ENCODE measurements around the gene CCDC81. TPM values are rescaled to one million over a fixed set of nuclear protein-coding genes. Genes with fewer than 3 reads are reported as not detected.
"Not testable (repeated sequence)": the region's sequence is repeated elsewhere in the genome, so short reads cannot be mapped to it uniquely, and the experiment has no call there.

The CCDC81 gene
- total RNA-seq, 1 donor, result 0.21 TPM

DNA sequence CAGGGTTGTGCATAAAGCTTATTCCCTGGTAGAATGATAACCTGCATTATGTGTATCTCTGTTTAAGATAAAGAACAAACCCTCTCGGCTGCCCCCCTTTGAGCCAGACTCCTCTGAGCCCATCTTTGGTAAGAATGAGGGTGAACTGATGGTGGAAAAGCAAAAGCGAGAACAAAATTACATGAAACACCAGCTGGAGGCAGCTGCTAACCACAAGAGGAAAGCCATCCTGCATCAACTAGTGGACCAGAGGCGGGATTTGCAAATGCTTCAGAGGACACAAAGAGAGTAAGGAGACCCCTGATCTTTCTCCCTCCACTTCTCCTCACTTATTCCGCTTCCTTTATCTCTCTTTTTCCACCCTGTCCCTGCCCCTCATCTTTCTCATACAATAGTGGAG lies 40.3 kb downstream of the CCDC81 start:
- no peak overlapping the region for H3K4me3 ChIP-seq (ENCODE audit: low read length)
- H3K27me3 ChIP-seq (ENCODE audit: insufficient read depth, low read length), result no peaks in the 10 kb centered on the region
- no peaks in the 10 kb centered on the region for H3K9me3 ChIP-seq (ENCODE audit: low read depth, low read length)

DNA sequence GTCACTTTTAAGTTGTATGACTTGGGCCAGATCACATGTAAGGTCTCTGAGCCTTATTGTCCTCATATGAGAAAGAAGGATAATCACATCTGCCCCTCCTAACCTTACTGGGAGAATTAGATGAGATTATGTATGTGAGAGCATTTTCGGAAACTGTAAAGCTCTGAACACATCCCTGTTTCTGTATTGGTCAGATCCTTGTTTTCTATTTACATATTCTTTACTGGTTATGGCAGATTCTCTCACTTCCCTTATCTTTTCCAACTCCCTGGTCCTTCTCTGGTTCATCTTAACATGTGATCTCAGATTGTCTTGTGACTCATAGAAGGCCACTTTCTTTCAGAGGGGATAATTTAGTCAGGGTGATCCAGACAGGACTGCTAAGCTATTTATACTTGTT lies 41.8 kb downstream of the CCDC81 start:
- Histone ChIP-seq H3K9me3 (ENCODE audit: low read depth, low read length) (no peaks in the 10 kb centered on the region), H3K4me3 (ENCODE audit: low read length) (no peak overlapping the region), H3K27me3 (ENCODE audit: insufficient read depth, low read length) (no peaks in the 10 kb centered on the region), H3K4me1 (ENCODE audit: insufficient read depth, low read length) (peaks cover 4% of the 10 kb centered on the region)

More for the DNA sequence above, 40.3 kb downstream of the CCDC81 start:
- H3K4me1 ChIP-seq (ENCODE audit: insufficient read depth, low read length), result peaks cover 4% of the 10 kb centered on the region

DNA sequence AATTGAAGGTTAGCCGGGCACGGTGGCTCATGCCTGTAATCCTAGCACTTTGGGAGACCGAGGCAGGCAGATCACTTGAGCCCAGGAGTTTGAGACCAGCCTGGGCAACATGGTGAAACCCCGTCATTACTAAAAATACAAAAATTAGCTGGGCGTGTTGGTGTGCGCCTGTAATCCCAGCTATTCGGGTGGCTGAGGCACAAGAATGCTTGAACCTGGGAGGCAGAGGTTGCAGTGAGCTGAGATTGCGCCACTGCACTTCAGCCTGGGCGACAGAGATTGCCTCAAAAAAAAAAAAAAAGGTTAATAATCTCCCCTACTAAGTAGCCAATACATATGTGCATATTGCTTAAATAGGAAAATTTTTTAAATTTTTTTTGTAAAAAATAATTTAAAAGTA lies 42.3 kb downstream of the CCDC81 start:
- H3K27me3 ChIP-seq (ENCODE audit: insufficient read depth, low read length); H3K4me3 ChIP-seq (ENCODE audit: low read length); H3K9me3 ChIP-seq (ENCODE audit: low read depth, low read length); H3K4me1 ChIP-seq (ENCODE audit: insufficient read depth, low read length): not testable (repeated sequence)

DNA sequence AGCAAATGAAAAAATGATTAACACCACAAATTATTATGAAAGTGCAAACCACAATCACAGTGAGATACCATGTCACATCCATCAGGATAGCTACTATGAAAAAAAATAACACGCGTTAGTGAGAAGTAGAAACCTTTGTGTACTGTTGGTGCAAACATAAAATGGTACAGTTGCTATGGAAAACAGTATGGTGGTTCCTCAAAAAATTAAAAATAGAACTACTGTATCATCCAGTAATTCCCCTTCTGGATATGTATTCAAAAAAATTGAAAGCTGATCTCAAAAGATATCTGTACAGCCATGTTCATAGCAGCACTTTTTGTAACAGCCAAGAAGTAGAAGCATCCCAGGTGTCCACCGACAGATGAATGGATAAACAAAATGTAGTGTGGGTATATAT lies 43.4 kb downstream of the CCDC81 start:
- Histone ChIP-seq H3K27me3 (ENCODE audit: insufficient read depth, low read length) (no peaks in the 10 kb centered on the region), H3K9me3 (ENCODE audit: low read depth, low read length) (no peaks in the 10 kb centered on the region), H3K4me1 (ENCODE audit: insufficient read depth, low read length) (peaks cover 4% of the 10 kb centered on the region), H3K4me3 (ENCODE audit: low read length) (no peak overlapping the region)

DNA sequence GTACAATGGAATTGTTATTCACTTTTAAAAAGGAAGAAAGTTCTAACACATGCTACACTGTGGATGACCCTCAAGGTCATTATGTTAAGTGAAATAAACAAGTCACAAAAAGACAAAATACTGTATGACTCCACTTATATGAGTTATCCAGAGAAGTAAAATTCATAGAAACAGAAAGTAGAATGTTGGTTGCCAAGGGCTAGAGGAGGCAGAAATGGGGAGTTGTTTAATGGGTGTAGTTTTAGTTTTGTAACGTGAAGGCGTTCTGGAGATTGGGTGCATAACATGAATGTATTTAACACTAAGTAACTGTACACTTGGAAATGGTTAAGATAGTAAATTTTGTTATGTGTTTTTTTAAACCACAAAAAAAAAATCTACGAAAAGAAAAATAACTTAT lies 43.8 kb downstream of the CCDC81 start:
- no peak overlapping the region for H3K4me3 ChIP-seq (ENCODE audit: low read length)
- H3K9me3 ChIP-seq (ENCODE audit: low read depth, low read length), result no peaks in the 10 kb centered on the region
- H3K4me1 ChIP-seq (ENCODE audit: insufficient read depth, low read length), result peaks cover 4% of the 10 kb centered on the region
- no peaks in the 10 kb centered on the region for H3K27me3 ChIP-seq (ENCODE audit: insufficient read depth, low read length)

DNA sequence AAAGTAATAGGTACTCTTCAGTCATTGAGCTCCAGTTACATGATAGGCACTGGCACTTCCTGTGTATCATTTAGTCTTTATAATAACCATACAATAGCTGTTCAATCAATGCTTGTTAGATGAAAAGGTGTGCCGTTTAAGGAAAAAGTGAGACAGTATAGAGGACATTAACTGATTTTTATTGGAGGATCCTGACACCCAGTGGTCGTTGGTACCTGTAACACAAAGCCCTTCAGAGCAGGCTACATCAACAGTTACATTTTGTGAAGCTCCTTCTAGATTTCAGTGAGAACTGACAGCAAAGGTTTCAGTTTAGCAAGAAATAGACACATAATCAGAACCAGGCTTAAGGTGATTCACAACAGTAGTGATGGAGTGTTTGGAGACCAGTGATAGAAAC lies 44.2 kb downstream of the CCDC81 start:
- Histone ChIP-seq H3K4me3 (ENCODE audit: low read length) (no peak overlapping the region), H3K27me3 (ENCODE audit: insufficient read depth, low read length) (no peaks in the 10 kb centered on the region), H3K4me1 (ENCODE audit: insufficient read depth, low read length) (peaks cover 4% of the 10 kb centered on the region), H3K9me3 (ENCODE audit: low read depth, low read length) (no peaks in the 10 kb centered on the region)

DNA sequence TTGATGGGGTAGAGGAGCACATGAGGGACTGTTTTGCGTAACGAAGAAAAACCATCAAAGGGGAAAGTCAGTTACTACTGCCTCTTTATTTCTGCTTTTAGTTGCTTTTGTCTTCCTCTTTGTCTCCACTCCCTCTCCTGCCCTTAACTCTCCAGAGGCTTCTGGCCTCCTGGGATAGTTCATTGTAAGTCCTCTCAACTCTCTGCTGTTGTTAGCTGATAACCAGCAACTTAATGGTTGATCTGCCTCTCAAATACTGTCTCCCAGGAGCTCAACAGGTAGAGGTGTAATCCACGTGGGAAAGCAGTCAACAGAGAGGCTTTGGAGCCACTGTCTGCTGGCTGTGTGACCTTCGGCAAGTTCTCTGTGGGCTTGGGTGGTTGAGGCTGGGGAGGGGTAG lies 47.3 kb downstream of the CCDC81 start:
- no peaks in the 10 kb centered on the region for H3K27me3 ChIP-seq (ENCODE audit: insufficient read depth, low read length)
- peaks cover under 1% of the 10 kb centered on the region for H3K4me1 ChIP-seq (ENCODE audit: insufficient read depth, low read length)
- H3K9me3 ChIP-seq (ENCODE audit: low read depth, low read length), result peaks cover 5% of the 10 kb centered on the region
- no peak overlapping the region for H3K4me3 ChIP-seq (ENCODE audit: low read length)

DNA sequence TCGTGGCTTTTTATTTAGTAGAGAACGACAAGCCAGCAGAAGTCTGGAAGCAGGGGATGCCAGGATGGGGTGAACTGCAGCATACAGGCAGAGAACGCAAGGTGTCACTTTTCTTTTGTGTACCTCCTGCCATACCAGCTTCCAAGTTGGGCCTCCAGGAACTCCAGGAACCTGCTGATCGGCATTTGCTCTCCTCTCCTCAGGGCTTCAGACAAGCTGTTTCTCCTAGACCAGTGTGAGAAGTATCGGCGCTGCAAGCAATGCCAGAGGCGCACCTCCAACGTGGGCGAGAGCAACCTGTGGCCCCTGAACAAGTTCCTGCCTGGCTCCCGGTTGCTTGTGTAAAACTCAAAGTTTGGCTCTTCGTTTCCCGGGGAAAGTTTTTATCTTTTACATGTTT lies 47.7 kb downstream of the CCDC81 start:
- peaks cover 5% of the 10 kb centered on the region for H3K9me3 ChIP-seq (ENCODE audit: low read depth, low read length)
- no peaks in the 10 kb centered on the region for H3K27me3 ChIP-seq (ENCODE audit: insufficient read depth, low read length)
- no peaks in the 10 kb centered on the region for H3K4me1 ChIP-seq (ENCODE audit: insufficient read depth, low read length)
- no peak overlapping the region for H3K4me3 ChIP-seq (ENCODE audit: low read length)

DNA sequence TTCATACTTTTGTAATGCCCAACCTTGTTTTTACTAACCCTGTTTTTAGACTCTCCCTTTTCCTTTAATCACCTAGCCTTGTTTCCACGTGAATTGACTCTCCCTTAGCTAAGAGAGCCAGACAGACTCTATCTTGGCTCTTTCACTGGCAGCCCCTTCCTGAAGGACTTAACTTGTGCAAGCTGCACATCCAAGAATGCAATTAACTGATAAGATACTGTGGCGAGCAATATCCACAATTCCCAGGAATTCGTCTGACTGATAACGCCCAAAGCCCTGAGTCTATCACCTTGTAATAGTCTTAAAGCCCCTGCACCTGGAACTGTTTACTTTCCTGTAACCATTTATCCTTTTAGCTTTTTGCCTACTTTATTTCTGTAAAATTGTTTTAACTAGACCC lies 48.8 kb downstream of the CCDC81 start:
- H3K9me3 ChIP-seq (ENCODE audit: low read depth, low read length); H3K4me1 ChIP-seq (ENCODE audit: insufficient read depth, low read length); H3K27me3 ChIP-seq (ENCODE audit: insufficient read depth, low read length); H3K4me3 ChIP-seq (ENCODE audit: low read length): not testable (repeated sequence)

DNA sequence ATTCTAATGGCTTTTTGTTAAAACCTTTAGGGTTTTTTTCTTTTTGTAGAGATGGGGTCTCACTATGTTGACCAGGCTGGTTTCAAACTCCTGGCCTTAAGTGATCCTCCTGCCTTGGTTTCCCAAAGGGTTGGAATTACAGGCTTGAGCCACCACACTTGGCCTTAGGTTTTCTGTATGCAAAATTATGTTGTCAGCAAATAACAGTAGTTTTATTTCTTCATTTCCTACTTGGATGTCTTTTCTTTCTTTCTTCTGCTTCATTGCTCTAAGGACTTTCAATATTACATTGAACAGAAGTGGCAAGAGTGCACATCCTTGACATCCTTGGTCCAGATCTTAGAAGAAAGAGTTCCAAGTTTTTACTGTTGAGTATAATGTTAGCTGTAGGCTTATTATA lies 52.8 kb downstream of the CCDC81 start:
- H3K27me3 ChIP-seq (ENCODE audit: insufficient read depth, low read length), result no peaks in the 10 kb centered on the region
- H3K9me3 ChIP-seq (ENCODE audit: low read depth, low read length), result peaks cover 5% of the 10 kb centered on the region
- no peak overlapping the region for H3K4me3 ChIP-seq (ENCODE audit: low read length)
- H3K4me1 ChIP-seq (ENCODE audit: insufficient read depth, low read length), result no peaks in the 10 kb centered on the region

DNA sequence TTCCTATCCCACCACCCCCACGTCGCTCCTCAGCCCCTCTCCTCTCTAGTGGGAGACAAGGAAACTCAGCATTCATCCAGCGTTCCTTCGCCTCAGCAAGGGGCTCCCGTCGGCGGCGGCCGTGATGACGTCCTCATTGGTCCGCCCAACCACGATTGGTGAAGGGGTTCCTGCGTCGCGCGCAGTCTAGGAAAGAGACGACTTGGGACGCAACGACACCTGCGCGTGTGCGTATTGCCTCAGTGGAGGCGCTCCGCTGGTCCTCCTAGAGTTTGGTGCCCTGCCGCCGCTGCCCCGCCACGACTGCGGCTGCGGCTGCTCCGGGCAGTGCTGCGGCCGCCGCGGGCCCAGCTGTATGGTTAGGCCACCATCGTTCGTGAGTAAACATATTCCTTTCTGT lies 56.6 kb downstream of the CCDC81 start:
- Histone ChIP-seq H3K4me3 (ENCODE audit: low read length) (no peak overlapping the region), H3K4me1 (ENCODE audit: insufficient read depth, low read length) (no peaks in the 10 kb centered on the region), H3K9me3 (ENCODE audit: low read depth, low read length) (peaks cover 5% of the 10 kb centered on the region), H3K27me3 (ENCODE audit: insufficient read depth, low read length) (no peaks in the 10 kb centered on the region)

DNA sequence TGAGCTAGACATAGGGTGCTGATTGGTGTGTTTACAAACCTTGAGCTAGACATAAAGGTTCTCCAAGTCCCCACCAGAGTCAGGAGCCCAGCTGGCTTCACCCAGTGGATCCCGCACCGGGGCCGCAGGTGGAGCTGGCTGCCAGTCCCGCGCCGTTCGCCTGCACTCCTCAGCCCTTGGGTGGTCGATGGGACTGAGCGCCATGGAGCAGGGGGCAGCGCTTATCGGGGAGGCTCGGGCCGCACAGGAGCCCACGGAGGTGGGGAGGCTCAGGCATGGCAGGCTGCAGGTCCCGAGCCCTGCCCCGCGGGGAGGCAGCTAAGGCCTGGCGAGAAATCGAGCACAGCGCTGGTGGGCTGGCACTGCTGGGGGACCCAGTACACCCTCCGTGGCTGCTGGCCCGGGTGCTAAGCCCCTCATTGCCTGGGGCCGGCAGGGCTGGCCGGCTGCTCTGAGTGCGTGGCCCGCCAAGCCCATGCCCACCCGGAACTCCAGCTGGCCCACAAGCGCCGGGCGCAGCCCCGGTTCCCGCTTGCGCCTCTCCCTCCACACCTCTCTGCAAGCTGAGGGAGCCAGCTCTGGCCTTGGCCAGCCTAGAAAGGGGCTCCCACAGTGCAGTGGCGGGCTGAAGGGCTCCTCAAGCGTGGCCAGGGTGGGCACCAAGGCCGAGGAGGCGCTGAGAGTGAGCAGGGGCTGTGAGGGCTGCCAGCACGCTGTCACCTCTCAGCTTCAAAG lies 58.8 kb downstream of the CCDC81 start:
- H3K4me3 ChIP-seq (ENCODE audit: low read length); H3K27me3 ChIP-seq (ENCODE audit: insufficient read depth, low read length); H3K4me1 ChIP-seq (ENCODE audit: insufficient read depth, low read length); H3K9me3 ChIP-seq (ENCODE audit: low read depth, low read length): not testable (repeated sequence)

DNA sequence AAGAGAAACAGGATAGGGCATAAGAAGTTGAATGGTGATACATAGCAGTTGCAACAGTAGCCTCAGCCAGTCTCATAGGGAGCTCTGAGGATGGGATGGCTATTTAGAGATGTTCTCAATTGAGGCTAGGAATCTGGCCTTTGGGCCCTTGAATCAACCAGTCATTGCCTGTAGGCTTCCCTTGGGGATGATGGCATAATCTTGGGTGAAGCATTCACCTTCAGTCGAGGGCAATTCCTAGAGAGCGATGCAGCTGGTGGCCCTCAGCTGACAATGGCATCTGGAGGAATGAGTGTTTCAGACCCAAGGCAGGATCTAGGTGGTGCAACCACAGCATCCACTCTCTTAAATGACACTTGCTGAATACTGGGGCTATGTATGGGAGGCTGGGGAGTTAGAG lies 61.0 kb downstream of the CCDC81 start:
- Histone ChIP-seq H3K4me3 (ENCODE audit: low read length) (no peak overlapping the region), H3K9me3 (ENCODE audit: low read depth, low read length) (no peaks in the 10 kb centered on the region), H3K4me1 (ENCODE audit: insufficient read depth, low read length) (no peaks in the 10 kb centered on the region), H3K27me3 (ENCODE audit: insufficient read depth, low read length) (no peaks in the 10 kb centered on the region)

DNA sequence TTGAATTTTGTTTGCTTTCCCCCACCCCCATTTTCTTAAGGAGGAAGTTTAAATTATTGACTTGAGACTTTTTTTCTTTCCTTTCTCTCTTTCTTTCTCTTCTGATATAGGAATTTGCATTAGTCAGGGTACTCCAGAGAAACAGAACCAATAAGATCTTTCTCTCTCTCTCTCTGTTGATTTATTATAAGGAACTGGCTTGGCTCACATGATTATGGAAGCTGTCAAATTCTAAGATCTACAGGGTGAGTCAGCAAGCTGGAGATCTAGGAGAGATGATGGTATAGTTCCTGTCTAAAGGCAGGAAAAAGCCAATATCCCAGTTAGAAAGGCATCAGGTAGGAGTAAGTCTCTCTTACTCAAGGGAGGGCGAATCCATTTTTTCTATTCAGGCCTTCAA lies 64.0 kb downstream of the CCDC81 start:
- Histone ChIP-seq H3K27me3 (ENCODE audit: insufficient read depth, low read length) (no peaks in the 10 kb centered on the region), H3K9me3 (ENCODE audit: low read depth, low read length) (no peaks in the 10 kb centered on the region), H3K4me3 (ENCODE audit: low read length) (no peak overlapping the region), H3K4me1 (ENCODE audit: insufficient read depth, low read length) (no peaks in the 10 kb centered on the region)

DNA sequence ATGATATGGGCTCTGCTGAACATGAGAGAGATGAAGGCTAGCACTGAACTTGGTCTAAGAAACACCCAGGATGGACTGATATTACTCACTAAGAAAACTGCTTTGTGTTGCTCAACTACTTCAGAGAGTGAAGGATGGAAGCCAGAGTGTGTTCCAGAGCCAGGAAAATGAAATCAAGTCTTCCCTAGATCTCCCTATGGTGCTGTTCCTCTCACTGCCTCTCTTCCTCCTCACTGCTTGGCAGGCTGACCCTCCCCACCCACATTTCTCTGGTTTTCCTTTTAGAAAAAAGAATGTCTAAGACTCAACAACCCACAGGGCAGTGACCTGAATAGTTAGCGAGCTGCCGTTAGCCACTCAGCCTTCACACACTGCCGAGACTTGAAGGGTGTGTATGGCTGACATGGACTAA lies 65.6 kb downstream of the CCDC81 start:
- Histone ChIP-seq H3K9me3 (ENCODE audit: low read depth, low read length) (no peaks in the 10 kb centered on the region), H3K27me3 (ENCODE audit: insufficient read depth, low read length) (no peaks in the 10 kb centered on the region), H3K4me3 (ENCODE audit: low read length) (no peak overlapping the region)

DNA sequence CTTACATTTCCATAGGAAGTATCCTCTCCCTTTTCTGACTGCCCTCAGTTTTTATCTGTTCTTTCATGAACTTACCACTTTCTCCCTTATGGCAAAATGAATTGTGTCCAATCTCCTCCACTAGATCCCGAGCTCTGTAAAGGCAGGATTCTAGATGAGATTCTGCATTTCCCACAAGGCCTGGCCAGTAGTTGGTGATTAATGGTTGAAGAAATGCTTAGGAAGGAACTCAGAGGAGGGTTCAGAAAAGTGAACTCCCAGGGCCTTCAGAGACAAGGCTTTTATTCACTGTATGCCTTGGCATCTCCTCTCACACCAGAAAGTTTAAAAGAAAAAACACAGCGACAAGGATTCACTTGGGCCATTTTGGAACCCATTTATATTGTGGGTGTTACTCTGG lies 66.2 kb downstream of the CCDC81 start:
- Histone ChIP-seq H3K9me3 (ENCODE audit: low read depth, low read length) (no peaks in the 10 kb centered on the region), H3K4me3 (ENCODE audit: low read length) (no peak overlapping the region), H3K27me3 (ENCODE audit: insufficient read depth, low read length) (no peaks in the 10 kb centered on the region), H3K4me1 (ENCODE audit: insufficient read depth, low read length) (no peaks in the 10 kb centered on the region)

More for the DNA sequence above, 65.6 kb downstream of the CCDC81 start:
- no peaks in the 10 kb centered on the region for H3K4me1 ChIP-seq (ENCODE audit: insufficient read depth, low read length)

Data from mononuclear cell (primary cell).